GM12878 (cell line): ENCODE results near the gene CAT. TPM values are rescaled to one million over a fixed set of nuclear protein-coding genes. Genes with fewer than 3 reads are reported as not detected.

ENCODE experiments used
- ATAC-seq: fragments of 200-7000 bp; cut with Tn5 transposase; 3 replicates; pipeline ENCODE4 v1.9.1; 2020; ENCODE audit warnings: mild to moderate bottlenecking, moderate library complexity
- BruUV-seq: library from RNA; stranded (reverse); fragments of 400-500 nt; replicated peaks from 2 replicates; lab custom pipeline; 2021; lab: Mats Ljungman, UMichigan
- CTCF ChIA-PET: fragments of 300-600 bp; sonication (Branson Sonifier 250); formaldehyde crosslinking; extraction: SDS; loops from one replicate; lab custom pipeline; 2021; ENCODE audit warnings: inconsistent platforms; lab: Yijun Ruan, JAX
- POLR2A ChIA-PET: fragments of 350-600 bp; formaldehyde crosslinking; extraction: SDS; loops from one replicate; lab custom pipeline; 2021; ENCODE audit warnings: inconsistent platforms; lab: Charles Lee
- RAD21 ChIA-PET: fragments of 300-600 bp; sonication (Branson Sonifier 250); formaldehyde crosslinking; loops from one replicate; lab custom pipeline; 2023; ENCODE audit warnings: antibody characterized with exemption; ENCODE audit not compliant: unreplicated experiment; lab: Charles Lee
- SMC1A ChIA-PET: fragments of 300-600 bp; sonication (Branson Sonifier 250); formaldehyde crosslinking; loops from one replicate; lab custom pipeline; 2023; ENCODE audit not compliant: unreplicated experiment, uncharacterized antibody; lab: Charles Lee
- DNase-seq: peaks from one replicate; pipeline ENCODE4 v3.0.0-alpha.2; 2011; ENCODE audit warnings: low read depth, low spot score
- FAIRE-seq: peaks from 3 replicates; lab custom pipeline; 2011; peaks lifted over from hg19 to GRCh38; lab: Jason Lieb, UNC
- H2AFZ ChIP-seq: 2 replicates; pipeline ENCODE4 v1.6.0; 2011; ENCODE audit warnings: low read depth, low read length, control low read depth; ENCODE audit not compliant: control insufficient read depth
- H3K27ac ChIP-seq: 2 replicates; pipeline ENCODE4 v1.5.1; 2011; ENCODE audit warnings: control low read depth; ENCODE audit not compliant: control insufficient read depth, insufficient read depth
- H3K27me3 ChIP-seq, 2 experiments: replicated peaks in 1 of 2; 2 replicates each; pipeline versions ENCODE4 v1.6.0 to v1.6.1; 2011; ENCODE audit warnings: low read length in 1 of 2; ENCODE audit not compliant: control insufficient read depth in 2 of 2, insufficient read depth in 2 of 2
- H3K36me3 ChIP-seq, 2 experiments: 2 replicates each; pipeline ENCODE4 v1.5.1; 2011; ENCODE audit warnings: low read length in 1 of 2; ENCODE audit not compliant: control insufficient read depth in 2 of 2, insufficient read depth in 2 of 2
- H3K4me1 ChIP-seq: 2 replicates; pipeline ENCODE4 v1.6.1; 2011; ENCODE audit warnings: mild to moderate bottlenecking, low read length, moderate library complexity, mixed read lengths; ENCODE audit not compliant: control insufficient read depth, insufficient read depth
- H3K4me2 ChIP-seq: 2 replicates; pipeline ENCODE4 v1.6.0; 2011; ENCODE audit warnings: control low read depth; ENCODE audit not compliant: control insufficient read depth, insufficient read depth
- H3K4me3 ChIP-seq: fragments of 200-600 bp; sonication (generic); 2 replicates; pipeline ENCODE4 v1.5.1; 2016
- H3K79me2 ChIP-seq: 2 replicates; pipeline ENCODE4 v1.6.0; 2011; ENCODE audit warnings: low read length; ENCODE audit not compliant: control insufficient read depth, insufficient read depth
- H3K9ac ChIP-seq: 2 replicates; pipeline ENCODE4 v1.8.0; 2011; ENCODE audit warnings: low read length, control low read depth, mixed read lengths; ENCODE audit not compliant: control insufficient read depth, insufficient read depth
- H3K9me3 ChIP-seq: replicated peaks from 3 replicates; pipeline ENCODE4 v1.5.1; 2011; ENCODE audit warnings: mild to moderate bottlenecking, low read length; ENCODE audit not compliant: control insufficient read depth, insufficient read depth
- H4K20me1 ChIP-seq: 2 replicates; pipeline ENCODE4 v1.6.0; 2011; ENCODE audit not compliant: control insufficient read depth, insufficient read depth
- BCL11A ChIP-seq: IDR thresholded peaks from 2 replicates; pipeline ENCODE4 v1.6.1; 2011; ENCODE audit warnings: low read depth, low read length
- BRCA1 ChIP-seq: IDR thresholded peaks from 2 replicates; pipeline ENCODE4 v1.6.1; 2011; ENCODE audit warnings: low read depth, low read length, improper control_type of control experiment
- CHD2 ChIP-seq: IDR thresholded peaks from 2 replicates; pipeline ENCODE4 v1.6.1; 2011; ENCODE audit warnings: low read depth, low read length, improper control_type of control experiment, borderline replicate concordance
- IRF5 ChIP-seq: fragments of 450-650 bp; IDR thresholded peaks from 2 replicates; pipeline ENCODE4 v1.6.1; 2017; ENCODE audit warnings: borderline replicate concordance
- NBN ChIP-seq: fragments of 450-650 bp; IDR thresholded peaks from 2 replicates; pipeline ENCODE4 v1.6.1; 2016
- PRDM15 ChIP-seq: fragments of 450-650 bp; formaldehyde crosslinking; IDR thresholded peaks from 2 replicates; pipeline ENCODE4 v1.4.0; 2020; ENCODE audit warnings: mild to moderate bottlenecking, moderate library complexity
- RCOR1 ChIP-seq: conservative IDR thresholded peaks from 2 replicates; pipeline ENCODE4 v1.6.1; 2012; ENCODE audit warnings: low read depth, low read length, improper control_type of control experiment
- RELA ChIP-seq: fragments of 450-650 bp; IDR thresholded peaks from 2 replicates; pipeline ENCODE4 v1.8.0; 2014; ENCODE audit warnings: borderline replicate concordance; ENCODE audit not compliant: partially characterized antibody
- SIN3A ChIP-seq: IDR thresholded peaks from 2 replicates; pipeline ENCODE4 v1.6.1; 2012; ENCODE audit warnings: low read depth, low read length, improper control_type of control experiment
- SMC3 ChIP-seq: IDR thresholded peaks from 2 replicates; pipeline ENCODE4 v1.6.1; 2011; ENCODE audit warnings: low read length, improper control_type of control experiment, borderline replicate concordance
- SPI1 ChIP-seq: IDR thresholded peaks from 2 replicates; pipeline ENCODE4 v1.6.1; 2011; ENCODE audit warnings: low read depth, mild to moderate bottlenecking, low read length, moderate library complexity, borderline replicate concordance; ENCODE audit not compliant: insufficient read depth
- ZBTB40 ChIP-seq: fragments of 450-650 bp; IDR thresholded peaks from 2 replicates; pipeline ENCODE4 v1.6.1; 2016; ENCODE audit warnings: mild to moderate bottlenecking, moderate library complexity, borderline replicate concordance
- ZNF207 ChIP-seq: fragments of 450-650 bp; IDR thresholded peaks from 2 replicates; pipeline ENCODE4 v1.6.1; 2014; ENCODE audit warnings: antibody characterized with exemption, mild to moderate bottlenecking, borderline replicate concordance
- in situ Hi-C: fragments of 300-500 bp; cut with MboI; formaldehyde crosslinking; loops from 9 replicates; pipeline ENCODE4 v1.14.3; 2018; ENCODE audit warnings: mixed read lengths
- intact Hi-C: fragments of 100-400 bp; cut with micrococcal nuclease; formaldehyde crosslinking; loops from one replicate; pipeline ENCODE4 v1.14.2; 2022; ENCODE audit not compliant: unreplicated experiment
- polyA plus RNA-seq, 11 experiments: library from polyadenylated mRNA; depleted of rRNA in 4 of 11; unstranded in 6 of 11; stranded (reverse) in 5 of 11; fragments of >200 nt; fragmentation: Nextera tagmentation in 4 of 11; fragmentation: Illumina TruSeq in 1 of 11; extraction: Ambion mirVana in 4 of 11; extraction: Trizol in 1 of 11; gene quantifications; 1 replicate in 1 of 11; 2 replicates in 10 of 11; pipeline versions ENCODE4 v1.2.1 to v1.2.3, GENCODE V29; 2011 to 2016; ENCODE audit warnings: inconsistent platforms in 2 of 11, missing spikeins in 2 of 11, low read depth in 1 of 11
- total RNA-seq, 4 experiments: library from RNA; depleted of rRNA in 3 of 4; stranded (reverse); fragments of >200 nt in 3 of 4; fragmentation: Illumina TruSeq in 1 of 4; extraction: Trizol in 1 of 4; gene quantifications; 2 replicates each; pipeline versions ENCODE4 v1.2.1 to v1.2.3, GENCODE V29; 2013 to 2021

CAT gene
- total and polyA plus RNA-seq, 10 of the 15 experiments (the other 5 are each of a cell fraction or from before 2014, with no cell fraction given) = 22.4 to 71.3 (median 33.6) TPM

GRCh38 chr11:34519595-34520235 lies 81.0 kb downstream of the CAT start (continued):
- TF ChIP-seq PRDM15 (CRISPR knock-in tag) (no peak), SMC3 (no peak), ZNF207 (no peak), RCOR1 (no peak)

GRCh38 chr11:34521265-34521664 lies 82.5 kb downstream of the CAT start:
- no TSS peak for BruUV-seq
- no peak for ATAC-seq
- no peak for TF ChIP-seq SPI1
- TF ChIP-seq NBN = no peak
- TF ChIP-seq RELA = no peak
- no peak for TF ChIP-seq ZBTB40
- TF ChIP-seq SIN3A = no peak
- no peak for TF ChIP-seq IRF5
- TF ChIP-seq BRCA1 = no peak
- TF ChIP-seq BCL11A = no peak
- TF ChIP-seq CHD2 = no peak

More at GRCh38 chr11:34521265-34521664, 82.5 kb downstream of the CAT start:
- no peaks in the 10 kb centered on the region for H3K27me3 ChIP-seq
- H3K79me2 ChIP-seq = no peaks in the 10 kb centered on the region
- DNase-seq = no peak
- no peaks in the 10 kb centered on the region for H3K36me3 ChIP-seq
- no peak overlapping the region for H3K4me2 ChIP-seq
- ChIA-PET POLR2A (no interaction called here), CTCF (no interaction called here), SMC1A (no interaction called here), RAD21 (no interaction called here)
- no peaks in the 10 kb centered on the region for H4K20me1 ChIP-seq
- H3K4me3 ChIP-seq = no peak overlapping the region
- no peaks in the 10 kb centered on the region for H3K9me3 ChIP-seq
- H2AFZ ChIP-seq = no peak overlapping the region
- no peaks in the 10 kb centered on the region for H3K4me1 ChIP-seq
- no peak overlapping the region for H3K27ac ChIP-seq
- no peak for FAIRE-seq
- intact Hi-C loops (no loop called here), in situ Hi-C loops (no loop called here)
- no peak overlapping the region for H3K9ac ChIP-seq
